NCI-H187 (cell line): ENCODE data around the gene CREB5.
A peak's percentile ranks its signal among the peaks of the same experiment; 100 is the strongest.

Experiments used
- DNase-seq, 2 experiments: peaks; one replicate each; lab custom pipeline; 2025; lab: John Stamatoyannopoulos, UW

Gene CREB5

DNA sequence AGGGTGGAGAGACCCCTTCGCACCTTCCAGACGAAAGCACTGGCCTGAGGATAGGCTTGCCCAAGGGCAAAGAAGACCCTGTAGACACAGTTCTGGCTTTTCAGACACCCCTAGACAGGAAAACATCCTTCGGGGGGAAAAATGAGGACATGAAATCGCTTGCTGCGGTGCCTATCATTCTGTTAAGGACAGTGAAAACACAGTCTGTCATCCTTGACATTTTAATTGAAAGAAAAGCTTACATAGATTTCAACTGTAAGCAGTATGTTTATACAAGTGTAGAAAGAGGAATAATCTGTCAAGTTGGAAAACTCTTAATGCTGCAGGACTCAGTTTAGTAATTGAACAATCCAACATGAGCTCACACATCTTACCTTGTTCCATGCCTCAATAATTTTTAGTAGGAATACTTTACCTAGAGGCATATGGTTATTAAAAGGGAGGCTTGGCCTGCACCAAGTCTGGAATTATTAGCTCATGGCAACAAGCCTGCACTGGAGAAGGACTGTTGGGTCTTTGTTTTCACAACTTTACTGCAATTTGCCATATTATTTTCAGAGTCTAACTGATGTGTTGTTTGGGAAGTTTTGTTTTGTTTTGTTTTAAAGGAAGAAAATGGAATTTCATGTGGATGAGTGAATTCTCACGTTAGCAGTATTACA is 302.3 kb downstream of the CREB5 start:
- DNase-seq: no peak

DNA sequence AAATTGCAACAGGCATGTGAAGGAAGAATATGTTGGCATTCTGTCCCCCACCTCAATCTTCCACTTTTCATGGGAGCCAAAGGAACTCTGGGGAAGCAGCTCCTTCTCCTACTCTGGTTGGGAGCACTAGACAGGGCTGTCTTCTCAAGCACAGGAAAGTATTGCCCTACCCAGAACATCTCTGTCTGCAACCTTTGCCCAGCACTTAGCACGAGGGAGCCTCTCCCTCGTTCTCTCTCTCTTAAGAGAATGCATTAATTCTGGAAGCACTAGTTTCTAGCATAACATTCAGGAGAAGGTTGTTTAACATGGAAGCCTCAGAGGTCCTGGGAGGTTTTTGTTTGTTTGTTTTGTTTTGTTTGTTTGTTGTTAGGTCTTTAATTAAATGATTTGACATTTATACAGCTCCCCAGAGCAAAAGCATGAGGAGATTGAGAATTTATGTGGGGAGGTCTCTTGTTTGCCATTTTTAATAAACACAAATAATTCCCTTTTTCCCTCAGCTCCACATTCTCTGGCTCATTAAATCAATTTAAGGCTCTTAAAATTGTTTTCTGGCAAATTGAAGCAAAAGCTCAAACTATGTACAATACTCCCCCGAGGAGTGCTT is 305.2 kb downstream of the CREB5 start:
- DNase-seq: no peak

DNA sequence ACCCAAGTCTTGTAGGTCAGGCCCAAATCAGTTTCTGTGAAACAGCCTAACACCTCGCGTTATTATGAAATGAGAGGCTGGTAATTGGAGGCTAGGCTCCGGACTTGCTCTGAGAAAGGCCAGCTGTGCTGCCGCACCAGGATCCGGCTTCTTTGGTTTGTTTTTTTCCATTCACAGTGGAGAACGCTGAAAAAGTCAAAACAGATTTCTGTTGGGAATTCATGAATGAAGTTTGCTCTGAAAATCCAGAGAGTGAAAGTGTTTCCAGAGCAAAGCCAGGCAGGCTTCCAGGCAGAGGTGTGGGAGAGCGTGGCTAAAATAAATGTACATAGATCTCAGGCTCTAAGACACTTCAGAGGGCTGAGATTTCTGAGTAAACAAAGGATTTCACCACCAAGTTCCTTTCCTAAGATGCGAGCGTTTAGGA is 305.8 kb downstream of the CREB5 start:
- no peak for DNase-seq

DNA sequence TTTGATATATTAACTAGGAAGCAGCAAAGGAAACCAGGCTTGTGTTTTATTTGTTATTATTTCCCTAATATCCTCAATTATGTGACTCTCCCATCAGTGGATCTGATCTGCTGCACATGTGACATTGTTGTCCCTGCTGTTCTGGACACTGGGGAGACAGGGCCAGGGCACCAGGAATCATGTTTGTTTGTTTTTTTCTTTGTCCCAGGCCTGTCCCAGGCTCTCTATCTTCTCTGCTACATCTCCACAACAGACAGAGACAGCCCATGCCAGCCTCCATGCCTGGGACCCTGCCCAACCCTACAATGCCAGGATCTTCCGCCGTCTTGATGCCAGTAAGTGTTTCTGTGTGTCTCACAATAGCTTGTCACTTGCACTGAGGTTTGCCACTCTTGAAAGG is 306.2 kb downstream of the CREB5 start:
- DNase-seq: no peak

DNA sequence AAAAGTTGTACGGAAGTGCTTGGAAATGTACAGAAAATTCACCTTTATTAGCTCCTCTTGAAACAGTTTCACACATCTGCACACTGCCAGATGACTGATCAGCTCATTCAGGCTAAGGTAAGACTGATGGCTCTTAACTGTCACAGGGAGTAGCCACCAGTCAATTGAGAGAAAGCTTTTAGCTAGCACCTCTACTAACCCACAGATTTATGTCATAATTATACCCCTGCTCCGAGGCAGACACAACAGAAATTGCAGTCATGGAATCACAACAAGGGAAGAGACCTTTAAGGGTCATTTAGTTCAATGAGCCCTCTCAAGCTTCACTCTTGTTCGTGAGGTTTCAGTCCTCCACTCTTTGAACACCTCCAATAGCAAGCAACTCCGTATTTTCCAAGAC is 310.4 kb downstream of the CREB5 start:
- DNase-seq: peak; percentile 65 to 81

DNA sequence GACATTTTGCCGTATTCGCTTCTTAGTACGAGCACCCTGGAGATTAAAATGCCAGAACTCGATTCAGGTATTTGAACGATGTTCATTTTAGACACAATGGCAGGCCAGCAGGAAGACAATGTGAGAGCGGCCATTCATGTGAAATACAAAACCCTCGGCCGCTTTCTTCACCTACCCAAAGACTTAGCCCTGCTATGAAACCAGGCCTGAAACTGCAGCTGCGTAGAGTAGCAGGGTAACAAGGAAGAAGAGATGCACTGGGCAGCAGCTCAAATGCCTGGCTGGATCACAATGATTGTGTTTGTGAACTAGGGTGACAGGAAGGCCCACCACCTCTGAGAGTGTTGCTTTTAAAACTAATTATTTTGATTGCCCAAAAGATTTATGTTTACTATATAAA is 311.0 kb downstream of the CREB5 start:
- DNase-seq: no peak

DNA sequence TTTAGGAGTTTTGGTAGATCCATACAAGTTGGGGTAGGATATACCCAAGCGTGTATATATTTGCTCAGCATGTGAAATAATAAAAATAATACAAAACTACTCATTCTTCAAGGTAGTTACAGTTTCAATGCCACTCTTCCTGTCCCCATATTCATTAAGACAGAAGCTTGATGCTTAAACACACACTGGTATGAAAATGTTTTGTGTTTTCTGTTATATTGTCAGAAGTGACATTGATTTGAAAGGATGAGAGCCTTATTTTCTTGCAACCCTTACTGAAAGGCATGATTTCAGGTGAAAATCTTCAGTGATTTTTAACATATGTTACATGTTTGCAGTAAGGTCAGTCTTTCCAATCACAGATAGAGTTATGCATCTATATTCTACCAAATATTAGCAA is 312.2 kb downstream of the CREB5 start:
- no peak for DNase-seq

DNA sequence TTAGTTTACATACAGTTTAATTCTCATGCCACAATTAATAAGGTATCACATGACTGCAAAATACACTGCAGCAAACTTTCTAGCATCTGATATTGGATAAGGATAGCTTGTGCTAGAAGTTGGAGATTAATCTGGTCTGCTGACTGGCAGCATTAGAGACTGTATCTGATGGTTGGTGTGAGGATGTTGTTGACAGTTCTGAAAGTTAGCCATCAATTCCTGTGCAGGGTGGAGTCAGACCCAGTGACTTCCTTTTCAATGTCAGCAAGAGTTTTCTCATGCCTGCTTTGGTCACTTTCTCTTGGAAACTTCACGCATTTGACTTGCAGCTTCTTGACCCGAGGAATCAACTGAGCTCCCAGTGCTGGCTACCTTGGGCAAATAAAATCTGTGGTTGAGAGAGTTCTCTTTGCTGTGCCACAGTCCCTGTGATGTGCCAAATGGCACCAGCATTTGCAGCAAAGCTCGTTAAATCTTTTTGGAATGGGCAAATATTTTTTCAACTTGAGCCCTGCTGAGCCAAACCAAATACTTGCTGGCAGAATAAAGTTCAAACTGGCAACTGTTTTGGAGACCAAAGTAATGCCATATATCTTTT is 312.8 kb downstream of the CREB5 start:
- DNase-seq: no peak

DNA sequence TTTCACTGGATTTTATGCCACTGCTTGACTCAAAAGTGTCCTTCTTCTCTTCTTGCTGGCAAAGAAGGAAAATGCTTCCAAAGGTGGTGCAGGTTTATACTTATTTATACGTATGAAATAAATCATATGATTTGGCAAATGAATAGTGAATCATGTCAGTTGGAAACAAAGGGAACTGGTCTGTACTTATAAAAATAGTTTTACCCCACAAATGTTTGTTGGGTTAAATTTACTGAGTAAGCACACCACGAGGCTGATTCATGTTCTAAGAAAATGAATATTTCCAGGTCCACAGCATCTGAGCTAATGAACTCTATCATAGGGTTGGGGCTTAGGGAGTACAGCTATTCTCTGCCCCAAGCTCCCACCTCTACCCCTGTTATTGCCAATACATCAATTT is 313.6 kb downstream of the CREB5 start:
- DNase-seq: no peak

DNA sequence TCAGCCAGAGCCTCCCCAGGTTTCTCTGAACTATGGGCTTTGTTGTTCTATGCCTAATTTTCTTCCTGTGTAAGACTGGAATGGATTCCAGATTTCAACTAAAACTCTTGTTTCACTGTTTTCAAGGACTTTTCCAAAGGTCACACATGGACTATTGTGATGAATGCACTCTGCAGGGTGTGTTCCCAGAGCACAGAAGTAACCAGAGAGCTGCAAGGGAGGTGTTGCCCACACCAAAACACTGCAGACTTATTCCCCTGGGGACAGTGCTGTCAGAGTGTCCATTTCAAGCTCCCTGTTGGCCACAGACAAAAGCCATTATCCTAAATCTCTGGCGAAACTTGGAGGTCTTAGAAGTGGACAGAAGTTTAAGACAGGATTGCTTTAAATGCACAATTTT is 314.2 kb downstream of the CREB5 start:
- DNase-seq: no peak

DNA sequence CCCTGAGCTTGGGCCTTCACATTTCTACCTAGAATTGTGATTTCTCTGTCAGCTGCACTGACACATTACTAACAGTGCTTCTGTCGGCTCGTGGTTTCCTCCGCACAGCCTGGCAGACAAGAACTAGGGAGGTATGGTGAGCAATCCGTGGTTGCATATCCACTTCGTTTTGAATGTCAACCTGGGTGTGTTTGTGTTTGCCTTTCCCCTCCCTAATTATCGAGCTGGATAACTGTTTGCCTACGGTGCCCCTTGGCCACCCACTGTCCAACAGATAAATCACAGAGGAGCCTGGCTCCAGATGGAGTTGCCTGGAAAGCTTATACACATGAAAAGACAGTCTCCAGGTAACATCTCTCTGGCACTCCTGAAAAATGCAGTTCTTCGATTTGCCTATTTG is 317.0 kb downstream of the CREB5 start:
- DNase-seq: no peak

DNA sequence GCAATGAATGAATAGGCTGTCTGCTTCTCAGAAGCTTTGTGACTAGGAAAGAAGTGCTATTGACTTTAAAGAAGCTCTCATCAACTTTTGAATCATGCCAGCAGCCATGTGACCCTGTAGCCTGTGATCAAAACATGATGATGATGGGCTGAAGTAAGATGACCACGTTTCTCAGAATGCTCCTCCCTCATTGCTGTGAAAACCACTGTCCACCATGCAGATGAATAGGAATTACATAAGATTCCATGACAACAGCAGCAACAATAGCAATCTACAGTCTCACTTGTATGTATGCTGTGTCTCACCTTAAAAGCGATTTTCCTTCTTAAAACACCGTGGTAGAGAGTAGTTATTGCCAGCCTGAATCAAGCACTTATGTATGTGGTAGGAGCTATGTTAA is 317.4 kb downstream of the CREB5 start:
- no peak for DNase-seq

DNA sequence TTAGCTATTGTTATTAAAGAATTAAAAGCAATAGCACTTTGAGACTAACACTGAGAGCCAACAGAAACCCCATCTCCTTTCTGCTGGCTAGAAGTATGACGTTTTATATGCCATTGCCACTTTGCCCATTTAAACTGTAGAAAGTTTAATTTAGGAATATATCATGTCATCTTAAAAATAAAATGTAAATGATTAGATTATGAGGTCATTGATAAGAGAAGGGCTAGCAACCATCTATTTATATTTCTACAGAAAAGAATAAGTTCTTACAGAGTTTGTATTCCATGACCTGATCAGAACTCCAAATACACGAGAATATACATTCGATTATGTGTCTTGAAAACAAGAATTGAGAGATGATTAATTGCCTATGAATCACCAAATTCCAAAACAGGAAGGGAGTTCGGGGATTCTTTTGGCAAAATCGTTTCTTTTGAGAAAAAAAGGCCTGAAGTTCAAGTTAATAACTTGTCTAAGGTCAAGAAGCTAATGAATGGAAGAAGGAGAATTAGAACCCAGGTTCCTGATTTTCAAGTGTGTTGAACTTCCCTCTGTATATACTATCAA is 318.9 kb downstream of the CREB5 start:
- DNase-seq: no peak

DNA sequence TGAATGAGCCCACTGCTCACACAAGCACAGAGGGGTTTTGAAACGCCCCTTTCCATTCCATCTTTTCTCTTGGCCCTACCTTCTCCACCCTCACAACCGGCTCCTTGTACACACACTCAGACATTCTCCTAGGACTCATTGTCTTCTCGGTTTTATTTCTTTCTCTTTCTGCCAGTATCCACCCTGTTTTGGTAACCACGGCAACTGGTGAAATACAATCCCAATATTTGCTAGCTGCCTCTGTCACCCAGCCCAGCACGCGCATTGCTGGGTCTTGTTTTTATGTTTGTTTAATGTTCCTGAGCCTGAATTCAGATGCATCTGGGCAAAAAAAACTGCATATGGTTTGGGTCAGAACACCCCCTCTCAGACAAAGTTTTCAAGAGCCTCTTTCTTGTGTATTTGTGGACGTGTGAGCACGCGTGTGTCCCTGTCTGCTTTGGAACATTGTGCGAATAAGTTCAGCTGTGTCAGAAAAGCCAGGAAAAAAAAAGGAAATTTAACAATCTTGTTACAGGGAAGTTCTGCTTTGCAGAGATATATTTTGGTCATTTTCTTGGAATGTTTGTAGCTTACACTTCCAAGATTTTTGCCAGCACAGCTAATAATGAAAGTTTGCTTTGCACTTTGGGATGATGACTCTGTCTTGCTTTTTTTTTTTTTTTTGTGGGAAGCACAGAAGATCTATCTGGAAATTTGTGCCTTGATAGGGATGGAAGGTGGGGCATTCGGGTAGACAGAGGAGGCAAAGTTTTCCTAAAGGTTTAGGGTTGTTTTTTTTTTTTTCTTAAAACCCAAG is 320.0 kb downstream of the CREB5 start:
- DNase-seq: no peak

DNA sequence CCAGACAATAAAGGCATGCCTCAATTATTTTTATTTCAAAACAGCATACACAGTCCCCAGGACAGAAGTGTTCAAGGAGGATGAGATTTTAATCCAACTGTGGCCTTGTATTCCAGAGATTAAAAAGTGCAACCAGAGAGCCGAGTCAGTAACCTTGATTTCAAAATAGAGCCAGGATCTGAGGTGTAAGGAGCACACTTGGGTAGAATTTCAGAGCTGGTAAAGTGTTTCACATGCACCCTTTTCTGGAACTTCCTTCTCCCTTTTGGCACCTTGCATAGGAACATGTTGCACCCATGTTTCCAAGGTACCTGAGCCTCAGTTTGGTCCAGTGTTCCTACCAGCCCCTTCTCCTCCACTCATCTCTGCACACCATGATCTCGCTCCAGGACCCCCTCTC is 320.7 kb downstream of the CREB5 start:
- DNase-seq: no peak

DNA sequence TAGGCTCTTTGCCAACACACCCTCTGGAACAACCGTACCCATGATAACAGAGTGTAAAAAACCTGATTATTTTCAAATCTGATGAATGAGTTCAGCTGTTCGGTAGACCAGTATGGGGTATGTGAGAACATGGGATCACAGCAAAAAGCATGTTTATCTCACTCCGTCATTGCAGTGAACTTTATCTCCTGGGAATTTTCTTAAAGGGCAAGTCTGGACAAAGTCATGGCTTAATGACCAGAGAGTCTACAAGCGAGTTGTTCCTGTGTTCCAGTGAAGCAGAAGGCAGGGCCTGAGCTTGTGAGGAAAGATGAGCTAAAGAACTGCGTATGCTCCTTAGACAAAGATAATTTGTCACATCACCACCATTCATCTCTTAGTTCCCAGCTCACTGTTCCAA is 326.1 kb downstream of the CREB5 start:
- no peak for DNase-seq

DNA sequence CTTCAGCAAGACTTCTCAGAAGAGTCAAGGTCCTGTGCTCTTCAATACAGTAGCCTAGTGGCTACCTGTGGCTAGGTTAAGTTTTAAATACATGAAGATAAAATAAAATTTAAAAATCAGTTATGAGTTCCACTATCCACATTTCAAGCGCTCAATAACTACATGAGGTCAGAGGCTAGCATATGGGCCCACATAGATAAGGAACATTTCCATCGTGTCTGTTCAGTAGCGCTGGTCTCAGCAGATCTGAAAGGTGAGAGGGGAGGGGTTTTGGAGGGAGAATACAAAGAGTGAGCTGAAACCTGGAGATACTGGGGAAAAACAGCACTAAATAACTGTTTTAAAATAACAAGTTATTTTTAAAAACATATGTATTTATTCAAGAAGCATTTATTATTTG is 326.8 kb downstream of the CREB5 start:
- no peak for DNase-seq

DNA sequence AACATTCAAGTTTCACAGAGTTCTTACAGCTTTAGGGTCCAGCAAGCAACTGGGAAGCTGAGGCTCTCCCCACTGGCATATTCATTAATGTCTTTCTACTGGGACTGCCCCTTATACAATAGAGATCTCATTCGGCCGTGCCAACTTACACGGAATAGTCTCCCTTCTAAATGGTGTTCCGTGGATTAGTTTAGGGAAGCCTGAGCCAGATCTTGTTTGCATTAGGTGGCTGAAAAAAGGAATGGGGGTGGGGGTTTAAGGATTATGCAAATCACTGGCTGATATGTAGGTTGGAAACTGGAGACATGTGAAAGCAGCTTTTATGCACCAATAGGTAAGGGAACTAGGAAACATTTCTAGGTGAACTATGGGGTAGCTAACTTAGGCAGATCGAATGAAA is 327.5 kb downstream of the CREB5 start:
- DNase-seq: no peak

DNA sequence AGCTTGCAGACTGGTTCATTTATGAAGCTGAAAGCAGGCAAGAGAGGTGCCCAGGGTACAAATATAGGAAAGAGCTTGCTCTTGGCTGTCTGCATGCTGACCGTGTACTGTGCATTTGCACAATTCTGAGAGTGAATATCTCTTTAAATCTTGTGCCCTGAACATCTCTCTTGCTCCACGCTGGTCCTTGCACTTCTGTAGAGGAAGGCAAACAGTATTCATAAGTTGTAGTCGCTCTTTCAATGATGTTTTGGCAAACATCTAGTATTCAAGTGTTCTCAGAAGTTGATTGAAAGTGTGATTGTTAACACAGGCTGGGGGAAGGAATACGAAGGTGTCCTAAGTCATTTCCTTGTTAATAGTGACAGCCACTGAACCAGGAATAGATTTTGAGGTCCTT is 332.6 kb downstream of the CREB5 start:
- no peak for DNase-seq

DNA sequence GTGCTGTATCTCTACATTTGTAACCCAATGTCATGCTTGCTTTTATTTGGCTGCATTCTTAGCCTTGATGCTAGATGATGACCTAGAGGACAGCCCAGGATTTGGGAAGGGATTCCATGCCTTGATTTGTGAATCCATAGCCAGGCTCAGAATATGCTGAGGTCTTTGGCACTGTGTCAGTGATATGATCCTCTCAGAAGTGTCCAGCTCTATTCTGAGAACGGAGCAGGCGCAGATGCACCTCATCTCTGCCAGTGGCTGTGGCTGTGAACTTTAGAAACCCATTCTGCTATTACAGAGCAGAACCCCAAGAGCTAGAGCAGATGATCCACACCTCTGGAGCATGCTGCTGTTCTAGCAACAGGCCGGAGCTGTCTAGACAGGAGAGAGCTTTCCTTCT is 333.0 kb downstream of the CREB5 start:
- no peak for DNase-seq

DNA sequence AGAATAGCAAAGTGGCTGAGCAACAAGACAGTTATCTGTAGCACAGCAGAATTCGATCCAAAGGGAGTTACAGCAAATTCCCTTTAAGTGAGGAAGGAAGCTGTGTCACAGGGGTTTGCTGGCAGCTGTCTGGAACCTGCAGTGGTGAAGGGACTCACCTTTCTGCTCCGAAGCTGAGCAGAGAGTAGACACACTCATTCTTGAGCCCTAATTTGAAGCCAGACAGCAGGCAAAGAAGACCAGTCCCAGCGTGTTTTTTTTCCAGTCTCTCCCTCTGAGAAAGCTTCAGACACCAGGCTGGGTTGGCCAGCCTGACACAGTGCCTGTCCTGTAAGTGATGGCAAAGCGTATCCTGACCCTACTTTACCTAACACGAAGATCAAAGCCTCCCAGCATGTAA is 335.1 kb downstream of the CREB5 start:
- DNase-seq: no peak

DNA sequence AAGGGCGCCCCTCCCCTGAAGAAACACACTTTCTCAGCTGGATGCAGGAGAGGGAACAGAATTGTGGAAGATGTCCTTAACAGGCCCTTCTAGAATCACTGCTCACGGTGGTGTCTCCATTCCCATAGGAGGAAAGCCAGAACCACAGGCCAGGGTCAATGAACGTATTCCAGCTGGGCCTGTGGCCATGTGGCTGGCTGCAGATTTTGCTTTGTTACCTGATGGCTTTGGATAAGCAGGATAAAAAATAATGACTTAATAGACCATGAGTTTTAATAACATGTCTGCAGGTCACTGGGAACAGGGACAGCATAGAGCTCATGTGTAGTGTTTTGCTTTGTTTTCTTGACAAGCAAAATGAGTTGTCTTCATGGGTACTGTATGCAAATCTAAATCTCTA is 335.5 kb downstream of the CREB5 start:
- DNase-seq: no peak

DNA sequence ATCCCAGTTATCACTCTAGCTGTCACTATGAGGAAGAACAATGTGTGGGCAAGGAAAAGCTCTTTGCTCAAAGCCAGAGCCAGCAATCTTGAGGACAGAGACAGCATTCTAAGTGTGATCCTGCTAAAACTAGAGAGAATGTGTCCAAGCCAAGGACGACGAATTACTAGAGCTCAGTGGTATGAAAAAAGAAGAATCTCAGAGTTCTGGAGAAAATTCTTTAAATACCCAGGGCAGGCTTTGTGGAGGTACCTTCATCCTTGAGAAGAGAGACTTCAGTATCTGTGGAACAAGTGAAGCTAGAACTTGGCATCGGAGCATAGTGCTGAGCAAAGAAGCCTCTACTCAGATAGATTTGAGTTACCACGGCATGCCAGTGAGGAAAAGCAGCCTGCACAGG is 336.0 kb downstream of the CREB5 start:
- no peak for DNase-seq
